Mesenchymal stem cell (in vitro differentiated cells and primary cell): ENCODE data around the gene ALDH1A1.

Experiments used
- DNase-seq: peaks from one replicate; pipeline ENCODE4 v3.0.0-alpha.2; 2013
- H2AFZ ChIP-seq: one replicate; pipeline ENCODE4 v1.6.1; 2013; ENCODE audit warnings: low read depth, mild to moderate bottlenecking, control low read depth, inconsistent platforms, low read length, moderate library complexity
- H2AK5ac ChIP-seq: 2 replicates; pipeline ENCODE4 v1.6.1; 2013; ENCODE audit warnings: low read length, moderate library complexity, mild to moderate bottlenecking, inconsistent platforms; ENCODE audit not compliant: severe bottlenecking
- H2BK120ac ChIP-seq: one replicate; pipeline ENCODE4 v1.6.1; 2013; ENCODE audit warnings: low read depth, mild to moderate bottlenecking, inconsistent platforms, low read length, moderate library complexity
- H2BK12ac ChIP-seq, 2 experiments: one replicate each; pipeline ENCODE4 v1.6.1; 2013; ENCODE audit warnings: inconsistent platforms in 2 of 2, low read length in 2 of 2, mild to moderate bottlenecking in 2 of 2, moderate library complexity in 2 of 2, control low read depth in 1 of 2
- H2BK15ac ChIP-seq: one replicate; pipeline ENCODE4 v1.6.1; 2013; ENCODE audit warnings: mild to moderate bottlenecking, low read depth, inconsistent platforms; ENCODE audit not compliant: poor library complexity, severe bottlenecking
- H2BK5ac ChIP-seq: 2 replicates; pipeline ENCODE4 v1.6.1; 2013; ENCODE audit warnings: low read depth, mild to moderate bottlenecking, low read length, control low read depth, inconsistent platforms; ENCODE audit not compliant: poor library complexity, severe bottlenecking
- H3K14ac ChIP-seq, 2 experiments: one replicate each; pipeline ENCODE4 v1.6.1; 2013; ENCODE audit warnings: inconsistent platforms in 2 of 2, low read length in 2 of 2, control low read depth in 1 of 2, mild to moderate bottlenecking in 1 of 2, moderate library complexity in 1 of 2
- H3K18ac ChIP-seq, 2 experiments: one replicate each; pipeline ENCODE4 v1.6.1; 2013; ENCODE audit warnings: inconsistent platforms in 2 of 2, low read length in 2 of 2, control low read depth in 1 of 2, low read depth in 1 of 2, mild to moderate bottlenecking in 1 of 2
- H3K23ac ChIP-seq, 2 experiments: one replicate each; pipeline ENCODE4 v1.6.1; 2013; ENCODE audit warnings: inconsistent platforms in 2 of 2, low read length in 2 of 2, mild to moderate bottlenecking in 2 of 2, moderate library complexity in 2 of 2, control low read depth in 1 of 2
- H3K27ac ChIP-seq: 2 replicates; pipeline ENCODE4 v1.5.1; 2013; ENCODE audit warnings: mild to moderate bottlenecking, moderate library complexity, low read length, control low read depth, inconsistent platforms; ENCODE audit not compliant: poor library complexity, severe bottlenecking
- H3K27me3 ChIP-seq, 2 experiments: 2 replicates each; pipeline versions ENCODE4 v1.6.1 to v1.7.0; 2013; ENCODE audit warnings: low read length in 2 of 2, mild to moderate bottlenecking in 2 of 2, moderate library complexity in 2 of 2, control low read depth in 1 of 2, inconsistent platforms in 1 of 2; ENCODE audit not compliant: control insufficient read depth in 1 of 2, insufficient read depth in 1 of 2
- H3K36me3 ChIP-seq, 2 experiments: 2 replicates each; pipeline versions ENCODE4 v1.6.1 to v1.7.0; 2013; ENCODE audit warnings: low read length in 2 of 2, control low read depth in 1 of 2, inconsistent platforms in 1 of 2, low read depth in 1 of 2, mild to moderate bottlenecking in 1 of 2; ENCODE audit not compliant: insufficient read depth in 2 of 2, control insufficient read depth in 1 of 2
- H3K4ac ChIP-seq, 2 experiments: one replicate each; pipeline ENCODE4 v1.6.1; 2013; ENCODE audit warnings: inconsistent platforms in 2 of 2, low read length in 2 of 2, mild to moderate bottlenecking in 2 of 2, moderate library complexity in 2 of 2, control low read depth in 1 of 2, low read depth in 1 of 2
- H3K4me1 ChIP-seq: 2 replicates; pipeline ENCODE4 v1.6.1; 2013; ENCODE audit warnings: low read depth, low read length, control low read depth; ENCODE audit not compliant: control insufficient read depth, insufficient read depth
- H3K4me2 ChIP-seq: 2 replicates; pipeline ENCODE4 v1.6.1; 2013; ENCODE audit warnings: low read length, mild to moderate bottlenecking, inconsistent platforms; ENCODE audit not compliant: poor library complexity, severe bottlenecking
- H3K4me3 ChIP-seq, 2 experiments: 2 replicates each; pipeline versions ENCODE4 v1.5.1 to v1.7.0; 2013; ENCODE audit warnings: low read length in 2 of 2, mild to moderate bottlenecking in 2 of 2, control low read depth in 1 of 2, low read depth in 1 of 2; ENCODE audit not compliant: insufficient read depth in 1 of 2
- H3K79me1 ChIP-seq: replicated peaks from 2 replicates; pipeline ENCODE4 v1.6.1; 2013; ENCODE audit warnings: mild to moderate bottlenecking, control low read depth, low read length, inconsistent platforms; ENCODE audit not compliant: poor library complexity, severe bottlenecking
- H3K9ac ChIP-seq: 2 replicates; pipeline ENCODE4 v1.7.0; 2013; ENCODE audit warnings: mild to moderate bottlenecking, low read length, moderate library complexity
- H3K9me3 ChIP-seq: 2 replicates; pipeline ENCODE4 v1.7.0; 2013; ENCODE audit warnings: mild to moderate bottlenecking, low read length; ENCODE audit not compliant: control insufficient read depth
- H4K8ac ChIP-seq: one replicate; pipeline ENCODE4 v1.6.1; 2013; ENCODE audit warnings: inconsistent platforms, mild to moderate bottlenecking, low read length, moderate library complexity
- H4K91ac ChIP-seq: one replicate; pipeline ENCODE4 v1.6.1; 2013; ENCODE audit warnings: mild to moderate bottlenecking, low read length, inconsistent platforms
- WGBS: methylation state at CpG from one replicate; pipeline ENCODE4 v1.1.7; 2013; ENCODE audit warnings: mixed read lengths; 5-methylcytosine and 5-hydroxymethylcytosine counted together

Gene ALDH1A1

DNA sequence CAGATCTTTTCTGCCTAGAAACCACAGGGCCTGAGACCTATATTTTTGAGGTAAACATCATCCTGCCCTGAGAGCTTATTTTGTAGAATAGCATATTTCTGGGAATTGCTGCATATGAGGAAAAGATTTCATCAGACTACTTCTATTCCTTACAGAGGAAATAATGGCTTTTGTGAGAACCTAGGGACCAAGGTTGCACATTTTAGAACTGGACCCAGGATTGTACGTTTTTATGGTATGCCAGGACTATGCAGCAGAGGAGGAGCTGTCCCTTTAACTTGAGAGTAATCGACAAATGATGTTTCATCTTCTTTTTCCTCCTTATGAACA lies 2.2 kb upstream of the ALDH1A1 start:
- H4K8ac ChIP-seq: no peak overlapping the region
- H2AK5ac ChIP-seq: no peak overlapping the region
- no peak overlapping the region for H2AFZ ChIP-seq
- 69% methylated on average over 2 of the region's 2 CpGs for WGBS
- H3K27me3 ChIP-seq: no peaks in the 10 kb centered on the region
- no peak overlapping the region for H2BK120ac ChIP-seq
- no peak overlapping the region for H3K4me3 ChIP-seq
- no peak overlapping the region for H2BK12ac ChIP-seq
- DNase-seq: no peak
- no peaks in the 10 kb centered on the region for H3K79me1 ChIP-seq
- H3K9me3 ChIP-seq: no peaks in the 10 kb centered on the region
- H3K27ac ChIP-seq: no peak overlapping the region
- no peak overlapping the region for H4K91ac ChIP-seq
- no peak overlapping the region for H3K18ac ChIP-seq
- H3K9ac ChIP-seq: no peak overlapping the region
- H3K4ac ChIP-seq: no peak overlapping the region
- no peak overlapping the region for H2BK5ac ChIP-seq
- no peak overlapping the region for H3K23ac ChIP-seq
- H3K14ac ChIP-seq: no peak overlapping the region
- H2BK15ac ChIP-seq: no peak overlapping the region
- H3K36me3 ChIP-seq: no peaks in the 10 kb centered on the region
- H3K4me2 ChIP-seq: no peak overlapping the region
- H3K4me1 ChIP-seq: no peaks in the 10 kb centered on the region

DNA sequence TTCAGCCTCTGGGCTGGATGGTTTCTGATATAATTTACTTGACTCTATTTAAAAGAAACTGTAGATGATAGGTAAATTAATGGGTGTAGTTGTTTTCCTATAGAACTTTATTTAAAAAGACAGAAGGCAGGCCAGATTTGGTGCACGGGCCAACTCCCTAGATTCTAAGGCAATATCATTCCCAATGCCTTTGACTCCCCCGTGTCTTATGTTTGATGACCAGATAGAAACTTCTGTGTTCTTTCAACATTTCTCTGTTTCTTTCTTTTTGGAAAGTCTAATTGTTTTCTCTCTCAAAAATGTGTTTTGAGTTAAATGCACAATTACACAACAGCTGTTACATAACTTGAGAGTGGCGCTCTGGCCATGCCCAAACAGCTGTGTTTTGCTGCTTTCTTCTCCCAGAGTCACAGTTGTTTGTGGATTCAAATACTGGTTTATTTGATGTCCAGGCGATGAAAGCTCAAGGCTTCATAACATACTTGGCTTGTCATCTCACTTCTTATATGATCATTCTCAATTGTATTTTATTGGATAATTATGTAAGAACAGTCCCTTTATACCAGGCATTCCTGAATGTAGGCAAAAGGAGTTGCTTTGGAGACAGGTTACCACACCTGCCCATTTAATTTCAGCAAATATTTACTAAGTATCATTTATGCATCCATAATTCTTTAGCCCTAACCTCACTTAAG lies 1.7 kb upstream of the ALDH1A1 start:
- Histone ChIP-seq H3K4me2 (no peak overlapping the region), H3K4ac (no peak overlapping the region)
- WGBS: 93% methylated on average over 3 of the region's 4 CpGs

DNA sequence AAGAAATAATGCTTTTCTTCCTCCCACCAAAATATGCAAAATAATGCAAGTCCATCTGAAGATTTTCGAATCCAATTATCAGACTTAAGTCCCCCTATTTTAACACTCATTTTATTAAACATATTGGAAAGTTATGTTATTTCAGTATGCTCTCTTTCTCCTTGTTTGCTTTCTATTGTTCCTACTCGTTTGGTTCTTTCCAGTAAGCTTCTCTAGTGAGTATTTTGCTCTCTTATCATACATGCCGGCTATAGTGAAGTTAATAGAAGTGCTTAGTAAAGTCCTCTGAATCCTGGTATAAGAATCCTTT lies 517 bp downstream of the ALDH1A1 start:
- Histone ChIP-seq H3K4me3 (peak overlapping the region in 1 of 2 experiments; percentile 47), H3K14ac (no peak overlapping the region), H2AFZ (no peak overlapping the region), H3K4ac (no peak overlapping the region), H3K36me3 (no peaks in the 10 kb centered on the region), H2BK5ac (no peak overlapping the region), H3K27ac (no peak overlapping the region), H3K23ac (no peak overlapping the region), H3K9me3 (no peaks in the 10 kb centered on the region), H3K27me3 (no peaks in the 10 kb centered on the region), H3K4me1 (no peaks in the 10 kb centered on the region), H2BK12ac (no peak overlapping the region), H4K91ac (no peak overlapping the region), H3K9ac (peak overlapping the region; percentile 58), H2BK120ac (no peak overlapping the region), H3K4me2 (no peak overlapping the region), H4K8ac (no peak overlapping the region), H2BK15ac (no peak overlapping the region), H3K79me1 (no peaks in the 10 kb centered on the region), H3K18ac (no peak overlapping the region), H2AK5ac (no peak overlapping the region)
- WGBS: no CpG with 5 or more reads among the region's 3 CpGs
- DNase-seq: no peak

More for the DNA sequence above, 1.7 kb upstream of the ALDH1A1 start:
- no peak overlapping the region for H3K18ac ChIP-seq
- H3K4me1 ChIP-seq: no peaks in the 10 kb centered on the region
- no peak overlapping the region for H3K14ac ChIP-seq
- no peak overlapping the region for H2BK120ac ChIP-seq
- no peak overlapping the region for H2AFZ ChIP-seq
- no peak overlapping the region for H2BK15ac ChIP-seq
- H3K4me3 ChIP-seq: no peak overlapping the region
- no peak overlapping the region for H3K23ac ChIP-seq
- DNase-seq: no peak
- no peaks in the 10 kb centered on the region for H3K79me1 ChIP-seq
- no peak overlapping the region for H2AK5ac ChIP-seq
- no peaks in the 10 kb centered on the region for H3K9me3 ChIP-seq
- no peak overlapping the region for H4K91ac ChIP-seq
- H2BK5ac ChIP-seq: no peak overlapping the region
- H3K27ac ChIP-seq: no peak overlapping the region
- H2BK12ac ChIP-seq: no peak overlapping the region
- no peak overlapping the region for H4K8ac ChIP-seq
- H3K27me3 ChIP-seq: no peaks in the 10 kb centered on the region
- no peaks in the 10 kb centered on the region for H3K36me3 ChIP-seq
- H3K9ac ChIP-seq: no peak overlapping the region

DNA sequence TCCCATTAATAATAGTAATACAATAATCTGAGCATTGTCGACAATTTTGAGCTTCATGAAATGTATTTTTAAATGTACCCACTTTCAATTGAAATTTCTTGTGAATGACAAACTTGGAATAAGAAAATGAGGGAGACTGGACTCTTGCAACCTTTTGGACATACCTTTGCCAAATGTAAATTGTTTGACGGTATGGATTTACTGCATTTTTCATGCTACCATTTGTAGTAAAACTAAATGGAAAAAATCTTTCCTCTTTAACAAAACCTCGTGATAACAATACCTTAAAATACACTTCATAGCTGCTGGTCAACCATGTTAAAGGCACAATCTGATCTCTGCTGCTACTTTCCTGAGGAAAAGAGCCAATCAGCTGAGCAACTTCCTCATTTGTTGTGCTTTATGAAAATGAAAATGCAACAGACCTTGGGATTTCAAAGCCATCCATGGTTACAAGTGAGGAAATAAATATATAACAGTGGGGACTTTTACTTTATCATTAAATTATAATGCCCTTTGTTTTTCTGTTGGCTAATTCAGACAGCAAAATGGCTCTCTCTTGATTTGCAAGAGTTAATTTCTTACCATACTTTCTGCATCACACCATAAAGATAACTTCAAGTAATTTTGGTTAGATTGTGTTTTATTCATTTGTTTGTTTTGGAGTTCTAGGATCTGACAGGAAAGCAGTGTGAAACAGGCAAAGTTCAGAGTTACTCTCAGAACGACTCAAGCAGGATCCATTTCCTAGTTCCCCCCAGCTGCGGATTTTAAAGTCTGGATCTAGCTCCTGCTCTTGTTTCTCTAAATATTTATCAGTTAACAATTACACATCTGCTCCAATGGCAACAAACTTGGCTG lies 1.1 kb downstream of the ALDH1A1 start:
- DNase-seq: no peak
- no peak overlapping the region for H3K27ac ChIP-seq
- no peak overlapping the region for H2BK12ac ChIP-seq
- H2BK120ac ChIP-seq: no peak overlapping the region
- H2AK5ac ChIP-seq: no peak overlapping the region
- no peaks in the 10 kb centered on the region for H3K36me3 ChIP-seq
- H3K9me3 ChIP-seq: no peaks in the 10 kb centered on the region
- no peak overlapping the region for H3K23ac ChIP-seq
- peak overlapping the region; percentile 58 for H3K9ac ChIP-seq
- peak overlapping the region in 1 of 2 experiments; percentile 47 for H3K4me3 ChIP-seq
- no peak overlapping the region for H2AFZ ChIP-seq
- H3K4me2 ChIP-seq: no peak overlapping the region
- no peaks in the 10 kb centered on the region for H3K79me1 ChIP-seq
- H3K4me1 ChIP-seq: no peaks in the 10 kb centered on the region
- no peak overlapping the region for H3K4ac ChIP-seq
- no peaks in the 10 kb centered on the region for H3K27me3 ChIP-seq
- no peak overlapping the region for H3K14ac ChIP-seq
- WGBS: 32% methylated on average over 3 of the region's 5 CpGs
- no peak overlapping the region for H3K18ac ChIP-seq
- H4K8ac ChIP-seq: no peak overlapping the region
- H4K91ac ChIP-seq: no peak overlapping the region
- H2BK5ac ChIP-seq: no peak overlapping the region
- no peak overlapping the region for H2BK15ac ChIP-seq
